K562 (cell line): Measurements from ENCODE around the gene THAP11. TPM values are rescaled to one million over a fixed set of nuclear protein-coding genes. Genes with fewer than 3 reads are reported as not detected.
A peak's percentile ranks its signal among the peaks of the same experiment; 100 is the strongest.

Source experiments
- ARHGAP35 ChIP-seq: fragments of 450-650 bp; IDR thresholded peaks from 2 replicates; pipeline ENCODE4 v1.6.1; 2018; ENCODE audit not compliant: partially characterized antibody
- CBX1 ChIP-seq: sonication (generic); IDR thresholded peaks from 2 replicates; pipeline ENCODE4 v1.6.1; 2016; ENCODE audit warnings: antibody characterized with exemption, low read depth, mild to moderate bottlenecking
- CLOCK ChIP-seq: fragments of 250-450 bp; sonication (Bioruptor Pico); IDR thresholded peaks from 2 replicates; pipeline ENCODE4 v1.4.0; 2020; ENCODE audit warnings: mild to moderate bottlenecking, moderate library complexity, borderline replicate concordance
- ELK1 ChIP-seq: sonication (generic); formaldehyde crosslinking; IDR thresholded peaks from 2 replicates; pipeline ENCODE4 v1.8.1; 2022; ENCODE audit warnings: missing genetic modification reagents
- FUS ChIP-seq: fragments of 200-400 bp; formaldehyde crosslinking; optimal IDR thresholded peaks from 2 replicates; pipeline ENCODE3; 2017; ENCODE audit warnings: low read depth, low read length
- GABPB2 ChIP-seq: fragments of 250-450 bp; sonication (Bioruptor Pico); conservative IDR thresholded peaks from 2 replicates; pipeline ENCODE4 v1.5.1; 2021; ENCODE audit warnings: mild to moderate bottlenecking
- HMGXB4 ChIP-seq: sonication (generic); formaldehyde crosslinking; IDR thresholded peaks from 2 replicates; pipeline ENCODE4 v1.8.1; 2023; ENCODE audit warnings: mild to moderate bottlenecking, missing genetic modification reagents
- IRF9 ChIP-seq: fragments of 450-650 bp; IDR thresholded peaks from 2 replicates; pipeline ENCODE4 v1.6.1; 2016; ENCODE audit warnings: missing biosample characterization, missing genetic modification characterization
- KLF10 ChIP-seq: fragments of 250-450 bp; sonication (Bioruptor Pico); IDR thresholded peaks from 2 replicates; pipeline ENCODE4 v1.6.1; 2021; ENCODE audit warnings: matching md5 sums
- MXD1 ChIP-seq: fragments of 250-450 bp; sonication (Bioruptor Pico); IDR thresholded peaks from 2 replicates; pipeline ENCODE4 v1.8.0; 2021; ENCODE audit warnings: borderline replicate concordance, mild to moderate bottlenecking, moderate library complexity; ENCODE audit not compliant: poor library complexity, severe bottlenecking
- NELFE ChIP-seq: IDR thresholded peaks from 2 replicates; pipeline ENCODE4 v1.6.1; 2011; ENCODE audit warnings: mild to moderate bottlenecking; ENCODE audit not compliant: insufficient read depth, insufficient read length
- PRPF4 ChIP-seq: fragments of 200-400 bp; formaldehyde crosslinking; IDR thresholded peaks from one replicate; pipeline ENCODE4 v1.6.1; 2017; ENCODE audit warnings: low read length, low read depth, mild to moderate bottlenecking; ENCODE audit not compliant: insufficient read depth, poor library complexity, severe bottlenecking
- TSHZ1 ChIP-seq: fragments of 250-450 bp; sonication (Bioruptor Pico); IDR thresholded peaks from 2 replicates; pipeline ENCODE4 v1.4.0; 2020; ENCODE audit warnings: mild to moderate bottlenecking, moderate library complexity
- U2AF2 ChIP-seq: fragments of 200-400 bp; formaldehyde crosslinking; optimal IDR thresholded peaks from 2 replicates; pipeline ENCODE3; 2017; ENCODE audit warnings: low read depth, mild to moderate bottlenecking, low read length
- ZNF311 ChIP-seq: fragments of 250-450 bp; sonication (Bioruptor Pico); IDR thresholded peaks from 2 replicates; pipeline ENCODE4 v1.4.0; 2020; ENCODE audit warnings: mild to moderate bottlenecking, moderate library complexity
- ZNF316 ChIP-seq: fragments of 450-650 bp; IDR thresholded peaks from 2 replicates; pipeline ENCODE4 v1.6.1; 2016
- polyA plus RNA-seq, 8 experiments: library from polyadenylated mRNA; depleted of rRNA in 4 of 8; stranded (reverse) in 5 of 8; unstranded in 3 of 8; fragments of >200 nt; fragmentation: Nextera tagmentation in 2 of 8; fragmentation: Illumina TruSeq in 1 of 8; extraction: Ambion mirVana in 2 of 8; extraction: Trizol in 1 of 8; gene quantifications; 2 replicates each; pipeline versions ENCODE4 v1.2.1 to v1.2.3, GENCODE V29; 2011 to 2014; ENCODE audit warnings: inconsistent platforms in 1 of 8, missing spikeins in 1 of 8
- total RNA-seq, 7 experiments: library from RNA; depleted of rRNA in 6 of 7; stranded (reverse); fragments of >200 nt in 6 of 7; fragmentation: Illumina TruSeq in 2 of 7; extraction: Trizol in 2 of 7; gene quantifications; 2 replicates each; pipeline versions ENCODE4 v1.2.1 to v1.2.3, GENCODE V29; 2011 to 2021; ENCODE audit warnings: low replicate concordance in 1 of 7

THAP11 gene
- total and polyA plus RNA-seq, 9 of the 15 experiments (the other 6 are each of a cell fraction or from before 2014, with no cell fraction given): 2.4 to 31.6 (median 21.4) TPM

- TF ChIP-seq TSHZ1 (CRISPR knock-in tag) (no peak), GABPB2 (CRISPR knock-in tag) (no peak), KLF10 (no peak), CLOCK (CRISPR knock-in tag) (no peak), U2AF2 (no peak), IRF9 (tag) (peak; percentile 19; the same call in 1 of the 2 replicates), ZNF311 (CRISPR knock-in tag) (peak; percentile 79; the same call in 1 of the 2 replicates), ZNF316 (no peak), FUS (no peak), MXD1 (CRISPR knock-in tag) (no peak), ARHGAP35 (no peak), PRPF4 (no peak), NELFE (no peak), HMGXB4 (CRISPR knock-in tag) (0 out of 2 replicates have a peak, but pooled peaks have one; percentile 21), CBX1 (no peak), ELK1 (no peak)
These were observed 35.5 kb upstream of the THAP11 start, which contains the start of the genes RANBP10 and TSNAXIP1 (continued) for GRCh38 chr16:67806428-67807147.
